ENCODE results near the gene KATNAL1.

KATNAL1 gene

GRCh38 chr13:30332456-30333143 lies 25.2 kb upstream of the KATNAL1 start:
- no peak for DNase-seq

GRCh38 chr13:30331331-30331771 lies 24.0 kb upstream of the KATNAL1 start:
- no peak for DNase-seq

- DNase-seq, result no peak
These were observed 21.7 kb upstream of the KATNAL1 start for GRCh38 chr13:30329009-30329585.

- DNase-seq, result no peak
These were observed 18.3 kb upstream of the KATNAL1 start for GRCh38 chr13:30325668-30326067.

DNA sequence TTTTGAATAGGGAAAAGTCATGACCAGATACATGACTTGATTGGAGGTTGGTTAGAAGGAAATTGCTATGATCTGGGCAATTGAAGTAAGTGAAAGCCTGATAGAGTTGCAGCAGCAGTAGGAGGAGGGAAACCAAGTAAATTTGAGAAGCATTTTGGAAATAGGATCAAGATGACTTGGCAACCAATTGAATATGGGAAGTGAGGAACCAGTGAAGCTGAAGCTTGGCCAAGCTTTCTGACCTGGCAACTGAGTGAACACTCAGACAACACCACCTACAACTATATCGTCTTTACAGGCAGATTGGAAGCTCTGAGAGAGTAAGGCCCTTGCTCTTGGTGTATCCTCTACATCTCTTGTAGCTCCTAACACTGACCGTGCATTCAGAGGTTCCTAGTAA lies 16.2 kb upstream of the KATNAL1 start:
- DNase-seq, result no peak

GRCh38 chr13:30322428-30322827 lies 15.1 kb upstream of the KATNAL1 start:
- DNase-seq, result no peak

GRCh38 chr13:30321256-30321655 lies 13.9 kb upstream of the KATNAL1 start:
- DNase-seq, result no peak

GRCh38 chr13:30319655-30320054 lies 12.3 kb upstream of the KATNAL1 start:
- no peak for DNase-seq

GRCh38 chr13:30319130-30319529 lies 11.8 kb upstream of the KATNAL1 start:
- DNase-seq, result no peak

DNA sequence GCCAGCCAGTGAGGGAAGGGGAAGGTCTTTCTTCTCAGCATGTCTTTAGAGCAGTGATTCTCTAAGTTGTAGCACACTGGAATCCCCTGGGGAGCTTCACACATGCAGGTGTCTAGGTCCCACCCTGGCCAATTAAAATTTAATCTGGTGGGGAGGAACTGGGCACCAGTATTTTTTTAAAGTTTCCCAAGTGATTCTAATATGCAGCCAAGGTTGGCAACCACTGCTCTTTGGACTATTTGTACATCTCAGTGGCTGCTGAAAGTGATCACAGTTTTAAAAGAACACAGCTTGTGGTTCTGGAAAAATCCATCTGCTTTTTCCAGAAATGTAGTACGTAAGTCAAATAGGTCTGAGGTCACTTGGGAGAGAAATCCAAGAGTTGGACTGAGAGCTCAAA lies 10.7 kb upstream of the KATNAL1 start:
- no peak for DNase-seq

DNA sequence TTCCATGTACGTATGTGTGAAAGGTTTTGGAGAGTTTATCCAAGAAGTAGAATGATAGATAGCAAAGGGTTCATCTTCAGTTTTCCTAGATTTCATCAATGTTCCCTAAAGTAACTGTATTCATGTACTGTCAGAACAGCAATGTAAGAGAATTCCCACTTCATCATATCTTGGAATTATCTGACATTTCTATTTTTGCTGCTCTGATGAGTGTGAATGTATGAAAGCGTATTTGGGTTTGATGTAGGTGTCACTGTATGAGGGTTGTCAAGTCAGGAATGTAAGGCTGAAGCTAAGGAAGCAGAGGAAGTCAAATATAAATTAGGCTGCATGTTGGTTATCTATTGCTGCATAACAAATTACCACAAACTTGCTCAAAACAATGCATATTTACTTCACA lies 7.2 kb upstream of the KATNAL1 start:
- no peak for DNase-seq

- no peak for DNase-seq
These were observed 6.7 kb upstream of the KATNAL1 start for GRCh38 chr13:30314069-30314468.

GRCh38 chr13:30313311-30313710 lies 6.0 kb upstream of the KATNAL1 start:
- no peak for DNase-seq

DNA sequence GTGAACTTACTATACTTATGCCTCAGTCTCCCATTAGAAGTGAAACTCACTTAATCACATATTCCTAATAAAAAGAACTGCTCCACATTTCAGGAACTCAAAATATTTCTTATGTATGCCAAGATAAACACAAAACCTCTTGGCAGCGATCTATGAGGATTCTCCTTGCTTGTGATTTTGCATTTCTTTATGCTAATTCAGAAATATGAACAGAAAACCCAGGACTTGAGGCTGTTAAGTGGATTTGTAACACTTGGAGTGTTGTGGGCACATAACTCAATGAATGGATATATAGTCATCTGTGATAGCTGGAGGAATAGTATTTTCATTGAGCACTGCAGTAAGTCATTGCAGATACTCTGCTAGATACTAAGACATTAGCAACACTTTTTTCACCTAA lies 5.6 kb upstream of the KATNAL1 start:
- no peak for DNase-seq

- no peak for DNase-seq
These were observed 1.2 kb upstream of the KATNAL1 start for GRCh38 chr13:30308548-30308947.

- no peak for DNase-seq
These were observed 580 bp upstream of the KATNAL1 start for GRCh38 chr13:30307971-30308290.

- peak; percentile 91 for DNase-seq
These were observed 573 bp downstream of the KATNAL1 start for GRCh38 chr13:30306762-30307193.

DNA sequence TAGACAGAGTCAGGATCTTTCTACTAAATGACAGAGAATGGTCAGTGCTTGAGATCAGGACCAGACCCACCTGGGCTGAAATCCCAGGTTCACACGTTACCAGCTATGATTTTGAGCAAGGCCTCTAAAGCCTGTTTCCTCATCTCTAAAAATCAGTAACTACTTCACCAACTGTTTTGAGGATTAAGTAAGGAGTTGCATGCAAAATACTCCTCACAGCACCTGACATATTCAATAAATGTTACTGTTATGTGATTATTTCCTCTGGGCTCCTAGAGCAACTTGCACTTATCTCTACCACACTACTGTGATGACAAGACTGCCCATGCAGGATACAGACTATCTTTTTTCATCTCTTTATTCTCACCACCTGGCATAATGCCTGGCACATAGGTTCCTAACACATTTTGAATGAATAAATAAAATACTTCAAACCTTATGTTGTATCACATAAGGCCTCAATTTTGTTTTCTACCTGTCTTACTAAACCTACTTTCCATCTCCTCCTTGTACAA lies 1.8 kb downstream of the KATNAL1 start:
- no peak for DNase-seq

- no peak for DNase-seq
These were observed 4.1 kb downstream of the KATNAL1 start for GRCh38 chr13:30303269-30303668.

GRCh38 chr13:30301827-30302226 lies 5.5 kb downstream of the KATNAL1 start:
- DNase-seq, result no peak

DNA sequence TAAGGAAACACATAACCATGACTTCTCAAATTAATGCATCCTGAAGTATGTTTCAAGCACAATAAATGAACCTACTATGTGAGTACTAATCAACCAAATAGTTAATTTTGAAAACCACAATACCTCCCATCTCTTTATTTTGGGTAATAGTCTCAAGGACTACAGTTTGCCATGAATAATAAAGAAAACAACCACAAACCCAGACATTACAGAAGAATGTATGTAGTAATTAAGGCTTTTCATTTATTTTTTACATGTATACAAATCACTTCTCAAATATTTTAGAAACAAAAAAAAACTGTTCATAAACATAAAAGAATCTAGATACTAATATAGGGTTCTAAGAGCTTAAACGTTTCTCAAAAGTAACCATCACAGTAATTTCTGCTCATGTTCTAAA lies 6.8 kb downstream of the KATNAL1 start:
- no peak for DNase-seq

- DNase-seq, result no peak
These were observed 7.6 kb downstream of the KATNAL1 start for GRCh38 chr13:30299786-30300185.

DNA sequence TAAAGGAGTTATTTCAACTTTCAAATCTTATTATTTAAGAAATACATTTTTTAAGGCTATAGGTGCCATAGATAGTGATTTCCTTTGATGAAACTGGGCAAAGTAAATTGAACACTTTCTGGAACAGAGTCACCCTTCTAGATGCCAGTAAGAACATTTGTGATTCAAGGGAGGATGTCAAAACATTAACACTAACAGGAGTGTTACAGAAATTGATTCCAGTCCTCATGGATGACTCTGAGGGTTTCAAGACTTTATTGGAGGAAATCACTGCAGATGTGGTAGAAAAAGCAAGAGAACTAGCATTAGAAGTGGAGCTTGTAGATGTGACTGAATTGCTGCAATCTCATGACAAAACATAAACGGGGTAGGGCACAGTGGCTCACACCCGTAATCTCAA lies 12.2 kb downstream of the KATNAL1 start:
- DNase-seq, result no peak

GRCh38 chr13:30294004-30294403 lies 13.3 kb downstream of the KATNAL1 start:
- DNase-seq, result no peak

DNA sequence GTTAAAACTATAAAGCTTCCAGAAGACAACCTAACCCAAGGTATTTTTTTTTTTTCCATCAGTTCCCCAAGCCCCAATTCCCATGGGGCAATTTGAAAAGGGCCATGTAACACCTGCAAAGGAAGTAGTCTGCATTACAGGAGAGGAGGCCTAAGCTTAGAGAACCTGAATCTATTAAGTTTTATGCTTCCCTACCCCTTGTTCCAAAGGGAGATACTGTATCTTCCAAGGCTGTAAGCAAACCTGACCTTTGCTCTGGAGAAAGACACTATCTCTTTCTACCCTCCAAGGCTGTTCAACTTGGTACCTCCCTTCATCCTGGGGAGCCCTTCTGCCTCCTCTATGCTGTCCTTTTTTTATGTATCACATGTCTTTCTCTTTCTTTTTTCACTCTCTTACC lies 15.0 kb downstream of the KATNAL1 start:
- DNase-seq, result no peak

All from stimulated activated CD4-positive, alpha-beta T cell treated with anti-CD3 and anti-CD28 coated beads, Interleukin-4, amount 100 ng/mL, for 1 hour (primary cell).